ENCODE data around the gene SLX4IP. TPM values are rescaled to one million over a fixed set of nuclear protein-coding genes. Genes with fewer than 3 reads are reported as not detected.
A peak's percentile ranks its signal among the peaks of the same experiment; 100 is the strongest.

SLX4IP gene
- total and polyA plus RNA-seq, 2 donors (not counting 3 experiments of a cell fraction or from before 2014, with no cell fraction given), result 1.9 to 4.5 TPM

GRCh38 chr20:10667560-10668167 lies 232.6 kb downstream of the SLX4IP start:
- Histone ChIP-seq H3K9me3 (replicated peaks; ENCODE audit: control insufficient read depth, insufficient read depth, low read length) (no peaks in the 10 kb centered on the region), H3K9ac (replicated peaks; ENCODE audit: extremely low read depth, insufficient read depth, low read length) (peak overlapping the region; percentile 65), H4K20me1 (replicated peaks; ENCODE audit: control insufficient read depth, extremely low read depth, insufficient read depth, low read length) (no peaks in the 10 kb centered on the region), H3K4me2 (ENCODE audit: insufficient read depth, low read length) (peak overlapping the region; percentile 70), H3K9me1 (replicated peaks; ENCODE audit: control insufficient read depth, extremely low read depth, insufficient read depth, low read length) (no peaks in the 10 kb centered on the region), H2AFZ (ENCODE audit: low read depth, low read length) (no peak overlapping the region), H3K36me3 (ENCODE audit: control insufficient read depth in 2 of 2, extremely low read depth in 1 of 2, insufficient read depth in 2 of 2, low read length in 2 of 2) (peaks cover 4 to 10% of the 10 kb centered on the region in 2 experiments), H3K4me1 (ENCODE audit: control insufficient read depth, extremely low read depth, insufficient read depth, low read length) (peaks cover 67% of the 10 kb centered on the region), H3K27me3 (ENCODE audit: control insufficient read depth in 2 of 2, insufficient read depth in 2 of 2, low read length in 2 of 2) (no peaks in the 10 kb centered on the region), H3K27ac (ENCODE audit: insufficient read depth, low read depth, low read length) (peak overlapping the region; percentile 94), H3K79me2 (ENCODE audit: control insufficient read depth, insufficient read depth, low read length) (peaks cover 81% of the 10 kb centered on the region), H3K4me3 (replicated peaks in 1 of 3; ENCODE audit: insufficient read depth in 1 of 3, low read depth in 1 of 3, low read length in 3 of 3) (no peak overlapping the region)
- intact Hi-C loops (cut with micrococcal nuclease) (loop anchor here (2.0 kb wide), 1 partner anchor 15 kb away; no protein-coding TSS in a partner anchor), dilution Hi-C loops (cut with MboI; ENCODE audit: extremely low pct_ligation_motif_present, low sequenced_read_pairs) (no loop called here)
- BruUV-seq (replicated peaks), result no TSS peak
- ChIA-PET CTCF (interaction anchor here (1.2 to 1.6 kb wide), 4 partner anchors 59 to 537 kb away, joined by 3 to 5 read pairs (median 4); no protein-coding TSS in a partner anchor), POLR2A (no interaction called here)
- no peak for DNase-seq (ENCODE audit: low read depth, low spot score)
- TF ChIP-seq JUN (IDR thresholded peaks at IDR 0.05; ENCODE audit: borderline replicate concordance, insufficient read depth, insufficient read length, low read depth) (no peak), MYC (IDR thresholded peaks at IDR 0.05; ENCODE audit: low read depth, low read length) (no peak), CTCF (IDR thresholded peaks at IDR 0.05; ENCODE audit: extremely low read depth in 1 of 2, insufficient read depth in 1 of 2, low read depth in 1 of 2, low read length in 2 of 2) (no peak), POLR2AphosphoS5 (IDR thresholded peaks at IDR 0.05; ENCODE audit: insufficient read depth, low read depth, low read length) (no peak), MAX (IDR thresholded peaks at IDR 0.05; ENCODE audit: insufficient read depth, insufficient read length) (no peak), EZH2 (IDR thresholded peaks at IDR 0.05; ENCODE audit: borderline replicate concordance, low read depth, low read length, severe bottlenecking) (no peak), POLR2A (IDR thresholded peaks at IDR 0.05; ENCODE audit: low read depth, low read length) (no peak), FOS (IDR thresholded peaks at IDR 0.05; ENCODE audit: borderline replicate concordance, insufficient read depth, low read length) (no peak), GATA2 (IDR thresholded peaks at IDR 0.05; ENCODE audit: insufficient read depth, insufficient read length, low read depth, low read length) (no peak)
- no peak for FAIRE-seq
